ENCODE data around the gene SENP1. TPM values are rescaled to one million over a fixed set of nuclear protein-coding genes. Genes with fewer than 3 reads are reported as not detected.

SENP1 gene
- total RNA-seq, 1 donor = 43.8 TPM

- TF ChIP-seq CTCF (IDR thresholded peaks at IDR 0.05; ENCODE audit: insufficient read depth, low read length) = no peak
- no peak for DNase-seq (ENCODE audit: low read depth)
- H3K4me3 ChIP-seq (ENCODE audit: low read depth, low read length) = no peak overlapping the region
Measured at GRCh38 chr12:48027183-48028002, 78.5 kb downstream of the SENP1 start.

DNA sequence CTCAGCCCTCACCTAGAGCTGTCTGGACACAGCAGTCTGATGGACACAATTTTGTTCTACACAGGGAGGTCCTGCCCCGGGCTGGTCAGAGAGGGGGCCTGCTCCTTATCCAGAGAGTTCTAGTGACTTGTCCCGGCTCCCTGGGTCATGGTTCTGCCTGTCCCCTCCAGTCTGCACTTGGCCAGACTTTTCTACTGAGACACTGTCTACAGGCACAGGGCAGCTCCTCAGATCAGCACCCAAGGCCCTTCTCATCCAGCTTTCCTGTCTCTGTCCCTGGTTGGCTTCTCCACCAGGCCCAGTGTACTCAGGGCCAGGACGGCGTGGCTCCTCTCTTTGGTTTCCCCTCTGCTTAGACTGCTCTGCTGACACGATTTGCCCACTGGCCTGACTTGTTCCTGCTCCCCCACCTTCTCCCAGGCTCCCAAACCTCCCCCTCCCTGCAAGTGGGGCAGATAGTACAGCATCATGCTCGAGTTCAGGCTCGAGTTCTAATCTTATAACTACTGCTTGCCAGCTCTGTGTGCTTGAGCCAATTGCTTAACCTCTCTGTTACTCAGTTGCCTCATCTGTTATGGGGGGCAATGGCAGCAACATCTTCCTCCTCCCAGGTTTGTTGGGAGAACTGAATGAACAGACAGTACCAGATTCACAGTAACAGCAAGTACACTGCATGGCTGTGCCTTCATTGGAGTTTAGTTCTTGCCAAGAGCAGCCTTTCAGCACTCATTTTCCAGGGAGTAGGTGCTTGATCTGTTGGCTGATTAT is 79.6 kb downstream of the SENP1 start:
- no peak overlapping the region for H3K4me3 ChIP-seq (ENCODE audit: low read depth, low read length)
- TF ChIP-seq CTCF (IDR thresholded peaks at IDR 0.05; ENCODE audit: insufficient read depth, low read length) = no peak
- no peak for DNase-seq (ENCODE audit: low read depth)

DNA sequence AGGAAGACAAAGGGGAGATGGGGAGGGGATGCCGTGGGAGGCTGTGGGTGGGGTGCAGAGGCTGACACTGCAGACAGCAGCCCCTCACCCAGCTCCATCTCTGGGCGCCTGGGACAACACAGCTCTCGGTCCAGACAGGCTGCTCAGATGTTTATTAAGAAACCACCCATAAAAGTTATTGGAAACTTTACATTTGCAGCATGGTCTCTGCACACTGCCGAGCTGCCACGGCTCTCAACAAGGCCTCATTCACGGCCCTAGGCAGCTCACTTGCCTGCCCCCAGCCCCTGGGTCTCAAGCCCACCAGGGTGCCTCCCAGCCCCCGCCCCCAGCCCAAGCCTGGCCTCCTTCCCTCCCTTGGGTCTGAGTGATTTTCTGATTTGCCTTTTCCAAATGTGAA is 80.6 kb downstream of the SENP1 start:
- TF ChIP-seq CTCF (IDR thresholded peaks at IDR 0.05; ENCODE audit: insufficient read depth, low read length) = no peak
- no peak overlapping the region for H3K4me3 ChIP-seq (ENCODE audit: low read depth, low read length)
- no peak for DNase-seq (ENCODE audit: low read depth)

DNA sequence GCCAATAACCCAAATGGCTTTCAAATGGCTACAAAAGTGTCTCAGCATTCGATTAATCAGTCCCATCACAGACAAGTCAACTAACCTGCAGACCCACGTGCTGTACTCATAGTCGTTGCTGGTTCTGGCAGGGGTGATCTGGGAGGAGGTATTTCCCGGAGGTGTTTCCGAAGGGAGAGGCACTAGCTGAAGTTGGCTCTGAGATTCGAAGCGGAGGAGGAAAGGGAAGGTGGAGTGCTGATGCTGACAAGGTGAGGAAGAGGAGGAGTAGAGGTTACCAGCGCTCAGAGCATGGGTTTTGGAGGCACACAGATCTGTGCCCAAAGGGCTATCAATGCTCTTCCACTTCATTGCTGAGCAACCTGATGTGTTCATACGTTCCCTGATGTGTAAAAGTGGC is 81.1 kb downstream of the SENP1 start:
- H3K4me3 ChIP-seq (ENCODE audit: low read depth, low read length) = no peak overlapping the region
- TF ChIP-seq CTCF (IDR thresholded peaks at IDR 0.05; ENCODE audit: insufficient read depth, low read length) = no peak
- DNase-seq (ENCODE audit: low read depth) = no peak

- no peak for DNase-seq (ENCODE audit: low read depth)
- no peak overlapping the region for H3K4me3 ChIP-seq (ENCODE audit: low read depth, low read length)
- no peak for TF ChIP-seq CTCF (IDR thresholded peaks at IDR 0.05; ENCODE audit: insufficient read depth, low read length)
Measured at GRCh38 chr12:48023386-48023785, 82.5 kb downstream of the SENP1 start.

GRCh38 chr12:48022676-48023385 is 83.0 kb downstream of the SENP1 start:
- no peak for DNase-seq (ENCODE audit: low read depth)
- no peak overlapping the region for H3K4me3 ChIP-seq (ENCODE audit: low read depth, low read length)
- no peak for TF ChIP-seq CTCF (IDR thresholded peaks at IDR 0.05; ENCODE audit: insufficient read depth, low read length)

All from fibroblast of the aortic adventitia (primary cell).